Adrenal gland (tissue), 12 donors: ENCODE data around the gene RABGAP1L. TPM values are rescaled to one million over a fixed set of nuclear protein-coding genes. Genes with fewer than 3 reads are reported as not detected.
"Not testable (repeated sequence)": the region's sequence is repeated elsewhere in the genome, so short reads cannot be mapped to it uniquely, and the experiment has no call there.

Source experiments
- DNase-seq, 7 donors: peaks; one replicate each; pipeline ENCODE4 v3.0.0-alpha.2; 2019 to 2020
- H3K27ac ChIP-seq, 5 donors: fragments of 200-600 bp; sonication (generic) in 4 of 5; 1 replicate in 3 of 5; 2 replicates in 2 of 5; pipeline versions ENCODE4 v1.5.1 to v1.8.0; 2016 to 2020; ENCODE audit warnings: mild to moderate bottlenecking in 1 of 5
- H3K27me3 ChIP-seq: fragments of 200-600 bp; 2 replicates; pipeline ENCODE4 v1.8.0; 2021
- H3K36me3 ChIP-seq, 2 donors: fragments of 200-600 bp; replicated peaks in 1 of 2; 1 replicate in 1 of 2; 2 replicates in 1 of 2; pipeline versions ENCODE4 v1.5.1 to v1.8.0; 2018 to 2022
- H3K4me1 ChIP-seq, 2 donors: fragments of 200-600 bp; replicated peaks in 1 of 2; 1 replicate in 1 of 2; 2 replicates in 1 of 2; pipeline versions ENCODE4 v1.5.1 to v1.8.0; 2018 to 2021
- H3K4me3 ChIP-seq, 4 donors: fragments of 200-600 bp; sonication (generic) in 3 of 4; one replicate each; pipeline ENCODE4 v1.5.1; 2016 to 2018
- H3K9me3 ChIP-seq, 3 donors: fragments of 200-600 bp; sonication (generic) in 1 of 3; replicated peaks in 1 of 3; 1 replicate in 2 of 3; 2 replicates in 1 of 3; pipeline versions ENCODE4 v1.5.1 to v1.8.0; 2016 to 2021
- POLR2A ChIP-seq, 2 donors: fragments of 450-650 bp; IDR thresholded peaks; one replicate each; pipeline ENCODE4 v1.6.1; 2017; ENCODE audit warnings: antibody characterized with exemption in 2 of 2, mild to moderate bottlenecking in 2 of 2, moderate library complexity in 1 of 2
- WGBS, 4 donors: extraction: QIAGEN DNeasy Blood & Tissue Kit in 2 of 4; methylation state at CpG; one replicate each; pipeline versions ENCODE4 v1.1.5 to v1.1.7; 2013 to 2017; 5-methylcytosine and 5-hydroxymethylcytosine counted together
- intact Hi-C, 2 donors: fragments of 100-400 bp; cut with DNase I; formaldehyde crosslinking; loops; one replicate each; pipeline versions ENCODE4 v1.14.1 to v1.15.0; 2022 to 2023
- polyA plus RNA-seq, 3 donors: library from polyadenylated mRNA; stranded (reverse); fragments of 200-250 nt in 2 of 3; fragments of 350-450 nt in 1 of 3; fragmentation: Illumina TruSeq in 1 of 3; extraction: RNeasy Lipid Tissue Mini Kit (QIAGEN cat#74804) in 1 of 3; gene quantifications; one replicate each; pipeline ENCODE4 v1.2.3, GENCODE V29; 2013 to 2014
- total RNA-seq, 9 donors: library from RNA; depleted of rRNA in 4 of 9; stranded (reverse); fragments of >200 nt in 4 of 9; fragments of 120-200 nt in 1 of 9; fragmentation: NEBNext Ultra II Directional in 1 of 9; extraction: Animal tissue kit (Norgen Biotek cat#: 25700) in 1 of 9; gene quantifications; one replicate each; pipeline versions ENCODE4 v1.1.0 to v1.2.4, GENCODE V29; 2013 to 2023
- TF ChIP-seq, protein P1 (sequence below), 6 experiments: fragments of 450-650 bp in 4 of 6; fragments of 200-600 bp in 2 of 6; sonication (generic) in 1 of 6; IDR thresholded peaks; 1 replicate in 5 of 6; 2 replicates in 1 of 6; pipeline versions ENCODE4 v1.5.1 to v1.8.0; 2016 to 2021; ENCODE audit warnings: antibody characterized with exemption in 6 of 6, mild to moderate bottlenecking in 2 of 6, moderate library complexity in 1 of 6
- donor health status: healthy with polysubstance abuse.
- donor health status: Bipolar disorder and iron deficiency.
- donor health status: DM: yes; HTN: yes; CAD: no.
- donor health status: DM: no; HTN: no; CAD: no.
- donor health status: DM: no; HTN: no; CAD: no.
- donor health status: DM: yes; HTN: yes; CAD: no.

The RABGAP1L gene
- total and polyA plus RNA-seq, 12 donors: 10.4 to 29.9 (median 19.7) TPM

DNA sequence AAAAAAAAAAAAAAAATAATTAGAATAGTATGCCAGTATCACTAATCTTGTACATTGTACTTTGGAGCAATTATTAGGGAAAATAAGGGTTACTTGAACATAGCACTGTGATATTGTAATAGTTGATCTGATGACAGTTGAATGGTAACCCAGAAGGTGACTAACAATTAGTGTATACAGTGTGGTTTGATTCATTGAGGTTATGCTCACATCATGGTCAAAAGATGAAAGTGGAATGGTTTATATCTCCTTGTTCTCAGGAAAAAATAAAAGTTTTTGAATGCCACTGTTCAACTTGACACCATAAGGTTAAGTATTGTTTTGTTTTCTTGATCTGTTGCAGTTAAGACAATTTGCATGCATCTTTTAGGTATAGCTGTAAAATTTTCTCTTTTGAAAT lies 375.5 kb downstream of the RABGAP1L start:
- DNase-seq: no peak
- intact Hi-C loops: no loop called here
- H3K9me3 ChIP-seq: peaks cover 0 to 11% (median 0%) of the 10 kb centered on the region in 3 donors
- H3K4me3 ChIP-seq: no peak overlapping the region
- no peaks in the 10 kb centered on the region for H3K36me3 ChIP-seq
- H3K27me3 ChIP-seq: no peaks in the 10 kb centered on the region
- no peak overlapping the region for H3K27ac ChIP-seq
- no peaks in the 10 kb centered on the region for H3K4me1 ChIP-seq
- TF ChIP-seq, protein P1, sequence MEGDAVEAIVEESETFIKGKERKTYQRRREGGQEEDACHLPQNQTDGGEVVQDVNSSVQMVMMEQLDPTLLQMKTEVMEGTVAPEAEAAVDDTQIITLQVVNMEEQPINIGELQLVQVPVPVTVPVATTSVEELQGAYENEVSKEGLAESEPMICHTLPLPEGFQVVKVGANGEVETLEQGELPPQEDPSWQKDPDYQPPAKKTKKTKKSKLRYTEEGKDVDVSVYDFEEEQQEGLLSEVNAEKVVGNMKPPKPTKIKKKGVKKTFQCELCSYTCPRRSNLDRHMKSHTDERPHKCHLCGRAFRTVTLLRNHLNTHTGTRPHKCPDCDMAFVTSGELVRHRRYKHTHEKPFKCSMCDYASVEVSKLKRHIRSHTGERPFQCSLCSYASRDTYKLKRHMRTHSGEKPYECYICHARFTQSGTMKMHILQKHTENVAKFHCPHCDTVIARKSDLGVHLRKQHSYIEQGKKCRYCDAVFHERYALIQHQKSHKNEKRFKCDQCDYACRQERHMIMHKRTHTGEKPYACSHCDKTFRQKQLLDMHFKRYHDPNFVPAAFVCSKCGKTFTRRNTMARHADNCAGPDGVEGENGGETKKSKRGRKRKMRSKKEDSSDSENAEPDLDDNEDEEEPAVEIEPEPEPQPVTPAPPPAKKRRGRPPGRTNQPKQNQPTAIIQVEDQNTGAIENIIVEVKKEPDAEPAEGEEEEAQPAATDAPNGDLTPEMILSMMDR (IDR thresholded peaks at IDR 0.05): no peak
- no peak for TF ChIP-seq POLR2A (IDR thresholded peaks at IDR 0.05)

DNA sequence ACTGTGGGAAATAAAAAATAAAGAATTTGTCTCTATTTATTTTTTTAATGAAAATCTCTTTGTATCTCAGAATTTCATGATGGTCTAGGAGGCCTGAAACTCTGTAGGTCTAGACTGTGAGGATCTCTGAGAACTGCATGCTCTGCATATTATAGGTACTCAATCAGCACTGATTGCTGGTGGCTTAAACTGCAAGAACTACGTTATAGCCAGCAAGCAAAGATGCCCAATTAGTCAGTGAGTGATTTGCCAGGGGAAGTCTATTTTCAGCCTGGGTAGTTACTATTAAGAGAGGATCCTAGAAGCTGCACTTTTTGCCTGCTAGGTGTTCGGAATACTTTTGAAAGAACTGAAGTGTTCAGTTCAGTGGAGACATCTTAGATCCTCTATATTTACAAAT lies 375.9 kb downstream of the RABGAP1L start:
- Histone ChIP-seq H3K4me1 (no peaks in the 10 kb centered on the region), H3K27me3 (no peaks in the 10 kb centered on the region), H3K4me3 (no peak overlapping the region), H3K27ac (no peak overlapping the region), H3K36me3 (no peaks in the 10 kb centered on the region), H3K9me3 (peaks cover 0 to 11% (median 0%) of the 10 kb centered on the region in 3 donors)
- WGBS, 4 donors: 72 to 89% (median 77%) methylated on average over 2 of the region's 2 CpGs
- intact Hi-C loops: no loop called here
- DNase-seq: no peak
- TF ChIP-seq POLR2A (IDR thresholded peaks at IDR 0.05): no peak
- TF ChIP-seq, protein P1 (IDR thresholded peaks at IDR 0.05): no peak

DNA sequence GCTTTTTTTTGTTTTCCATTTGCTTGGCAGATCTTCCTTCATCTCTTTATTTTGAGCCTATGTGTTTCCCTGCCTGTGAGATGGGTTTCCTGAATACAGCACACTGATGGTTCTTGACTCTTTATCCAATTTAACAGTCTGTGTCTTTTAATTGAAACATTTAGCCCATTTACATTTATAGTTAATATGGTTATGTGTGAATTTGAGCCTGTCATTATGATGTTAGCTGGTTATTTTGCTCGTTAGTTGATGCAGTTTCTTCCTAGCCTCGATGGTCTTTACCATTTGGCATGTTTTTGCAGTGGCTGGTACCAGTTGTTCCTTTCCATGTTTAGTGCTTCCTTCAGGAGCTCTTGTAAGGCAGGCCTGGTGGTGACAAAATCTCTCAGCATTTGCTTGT lies 384.1 kb downstream of the RABGAP1L start:
- H3K4me1 ChIP-seq, H3K4me3 ChIP-seq, intact Hi-C loops, H3K9me3 ChIP-seq, H3K36me3 ChIP-seq, H3K27me3 ChIP-seq, H3K27ac ChIP-seq, DNase-seq: not testable (repeated sequence)
- WGBS, 4 donors: 77 to 96% (median 91%) methylated on average over 2 of the region's 2 CpGs

DNA sequence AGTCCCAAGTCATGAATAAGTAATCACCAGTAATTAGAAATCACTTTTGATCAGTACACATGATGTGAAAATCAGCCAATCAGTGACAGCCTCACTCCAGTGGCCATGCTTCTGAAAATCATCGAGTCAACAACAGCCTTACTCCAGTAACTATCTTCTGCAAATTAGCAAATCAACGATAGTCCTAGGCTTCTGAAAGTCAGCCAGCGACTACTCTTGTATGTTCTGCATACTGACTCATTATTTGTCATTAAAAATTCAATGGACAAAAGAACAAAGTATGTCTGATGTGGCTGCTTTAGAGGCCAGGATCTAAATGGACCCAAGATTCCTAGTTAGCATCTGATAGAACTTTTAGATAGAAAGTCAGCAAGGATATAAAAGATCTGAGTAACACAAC lies 391.0 kb downstream of the RABGAP1L start:
- no peaks in the 10 kb centered on the region for H3K36me3 ChIP-seq
- no peak for TF ChIP-seq POLR2A (IDR thresholded peaks at IDR 0.05)
- TF ChIP-seq, protein P1 (IDR thresholded peaks at IDR 0.05): no peak
- no peak overlapping the region for H3K4me3 ChIP-seq
- no peak for DNase-seq
- intact Hi-C loops: no loop called here
- no peaks in the 10 kb centered on the region for H3K4me1 ChIP-seq
- no peaks in the 10 kb centered on the region for H3K27me3 ChIP-seq
- 89 to 94% (median 93%) methylated on average over 3 of the region's 3 CpGs for WGBS, 4 donors
- H3K9me3 ChIP-seq: no peaks in the 10 kb centered on the region
- no peak overlapping the region for H3K27ac ChIP-seq

DNA sequence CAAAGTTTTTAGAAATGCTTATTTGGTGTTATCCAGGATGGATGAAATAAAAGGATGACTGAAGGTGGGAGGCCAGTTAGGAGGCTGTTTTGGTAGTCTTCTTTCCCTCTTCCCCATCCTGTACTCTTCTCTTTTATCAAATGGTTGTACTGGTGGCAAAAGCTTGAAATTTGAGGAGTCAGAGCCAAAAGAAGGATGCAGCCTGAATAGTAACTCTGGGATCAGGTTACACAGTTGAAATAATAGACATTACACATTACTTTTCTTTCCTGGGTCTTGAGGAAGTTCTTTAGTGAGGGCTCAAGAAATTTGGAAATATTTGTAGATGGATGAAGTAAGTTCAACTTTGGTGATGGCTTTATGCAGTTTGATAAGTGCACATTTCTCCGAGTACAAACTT lies 397.1 kb downstream of the RABGAP1L start:
- no peak overlapping the region for H3K4me3 ChIP-seq
- TF ChIP-seq, protein P1 (IDR thresholded peaks at IDR 0.05): no peak
- TF ChIP-seq POLR2A (IDR thresholded peaks at IDR 0.05): no peak
- intact Hi-C loops: no loop called here

More for the DNA sequence above, 397.1 kb downstream of the RABGAP1L start:
- DNase-seq: no peak
- Histone ChIP-seq H3K27me3 (no peaks in the 10 kb centered on the region), H3K9me3 (no peaks in the 10 kb centered on the region), H3K4me1 (no peaks in the 10 kb centered on the region), H3K36me3 (no peaks in the 10 kb centered on the region), H3K27ac (no peak overlapping the region)
- 49 to 100% (median 99%) methylated on average over 1 of the region's 1 CpG for WGBS, 4 donors
